Tibial artery (tissue), 4 donors: ENCODE results near the gene GDI1.

ENCODE experiments used
- DNase-seq, 2 donors: peaks; one replicate each; pipeline ENCODE4 v3.0.0-alpha.2; 2019
- H3K27ac ChIP-seq, 2 donors: fragments of 200-600 bp; sonication (generic) in 1 of 2; 1 replicate in 1 of 2; 2 replicates in 1 of 2; pipeline ENCODE4 v1.5.1; 2018 to 2019; ENCODE audit warnings: mild to moderate bottlenecking in 1 of 2
- H3K27me3 ChIP-seq, 2 donors: fragments of 200-600 bp; sonication (generic) in 1 of 2; one replicate each; pipeline versions ENCODE4 v1.5.1 to v1.6.0; 2016 to 2019
- H3K36me3 ChIP-seq, 3 donors: fragments of 200-600 bp; sonication (generic) in 2 of 3; one replicate each; pipeline ENCODE4 v1.5.1; 2016 to 2019; ENCODE audit warnings: mild to moderate bottlenecking in 2 of 3
- H3K4me1 ChIP-seq, 4 donors: fragments of 200-600 bp; sonication (generic) in 2 of 4; 1 replicate in 3 of 4; 2 replicates in 1 of 4; pipeline ENCODE4 v1.5.1; 2016 to 2019
- H3K4me3 ChIP-seq, 2 donors: fragments of 200-600 bp; sonication (generic) in 1 of 2; 1 replicate in 1 of 2; 2 replicates in 1 of 2; pipeline ENCODE4 v1.5.1; 2018 to 2019; ENCODE audit warnings: mild to moderate bottlenecking in 2 of 2
- H3K9me3 ChIP-seq, 3 donors: fragments of 200-600 bp; sonication (generic) in 1 of 3; one replicate each; pipeline ENCODE4 v1.5.1; 2016 to 2019
- CTCF ChIP-seq, 2 experiments: fragments of 200-600 bp in 1 of 2; fragments of 450-650 bp in 1 of 2; IDR thresholded peaks; one replicate each; pipeline ENCODE4 v1.5.1; 2017 to 2019; ENCODE audit warnings: antibody characterized with exemption in 2 of 2, mild to moderate bottlenecking in 1 of 2, moderate library complexity in 1 of 2
- intact Hi-C: fragments of 100-400 bp; cut with DNase I; formaldehyde crosslinking; loops from one replicate; pipeline ENCODE4 v1.15.0; 2023; ENCODE audit warnings: low total_unique reads

The GDI1 gene

GRCh38 chrX:154467556-154467955 is 30.6 kb downstream of the GDI1 start:
- intact Hi-C loops = no loop called here
- H3K4me1 ChIP-seq = no peaks in the 10 kb centered on the region
- H3K27me3 ChIP-seq = no peaks in the 10 kb centered on the region
- TF ChIP-seq CTCF (IDR thresholded peaks at IDR 0.05) = no peak
- no peak overlapping the region for H3K27ac ChIP-seq
- peaks cover 21 to 98% (median 57%) of the 10 kb centered on the region in 3 donors for H3K36me3 ChIP-seq
- H3K9me3 ChIP-seq = no peaks in the 10 kb centered on the region
- no peak for DNase-seq
- no peak overlapping the region for H3K4me3 ChIP-seq

- Histone ChIP-seq H3K9me3 (no peaks in the 10 kb centered on the region), H3K4me3 (no peak overlapping the region), H3K27me3 (no peaks in the 10 kb centered on the region), H3K4me1 (no peaks in the 10 kb centered on the region), H3K27ac (no peak overlapping the region), H3K36me3 (peaks cover 21 to 100% (median 61%) of the 10 kb centered on the region in 3 donors)
- intact Hi-C loops = no loop called here
- no peak for DNase-seq
- no peak for TF ChIP-seq CTCF (IDR thresholded peaks at IDR 0.05)
Observed at GRCh38 chrX:154468217-154468616, 31.3 kb downstream of the GDI1 start.

GRCh38 chrX:154469114-154469513 is 32.2 kb downstream of the GDI1 start:
- H3K36me3 ChIP-seq = peaks cover 21 to 98% (median 61%) of the 10 kb centered on the region in 3 donors
- H3K27ac ChIP-seq = no peak overlapping the region
- intact Hi-C loops = no loop called here
- H3K27me3 ChIP-seq = no peaks in the 10 kb centered on the region
- H3K9me3 ChIP-seq = no peaks in the 10 kb centered on the region
- TF ChIP-seq CTCF (IDR thresholded peaks at IDR 0.05) = no peak
- DNase-seq = no peak
- H3K4me1 ChIP-seq = no peaks in the 10 kb centered on the region
- no peak overlapping the region for H3K4me3 ChIP-seq

- Histone ChIP-seq H3K36me3 (peaks cover 14 to 92% (median 58%) of the 10 kb centered on the region in 3 donors), H3K27me3 (no peaks in the 10 kb centered on the region), H3K4me1 (no peaks in the 10 kb centered on the region), H3K27ac (no peak overlapping the region), H3K4me3 (no peak overlapping the region), H3K9me3 (no peaks in the 10 kb centered on the region)
- no peak for TF ChIP-seq CTCF (IDR thresholded peaks at IDR 0.05)
- no peak for DNase-seq
- intact Hi-C loops = no loop called here
Observed at GRCh38 chrX:154469880-154470279, 32.9 kb downstream of the GDI1 start.

- Histone ChIP-seq H3K9me3 (no peaks in the 10 kb centered on the region), H3K27ac (no peak overlapping the region), H3K4me3 (no peak overlapping the region), H3K27me3 (no peaks in the 10 kb centered on the region), H3K4me1 (no peaks in the 10 kb centered on the region), H3K36me3 (peaks cover 13 to 86% (median 55%) of the 10 kb centered on the region in 3 donors)
- intact Hi-C loops = no loop called here
- no peak for DNase-seq
- no peak for TF ChIP-seq CTCF (IDR thresholded peaks at IDR 0.05)
Observed at GRCh38 chrX:154470434-154470833, 33.5 kb downstream of the GDI1 start.
